ENCODE data around the gene TMEM161A.
"Not testable (repeated sequence)": the region's sequence is repeated elsewhere in the genome, so short reads cannot be mapped to it uniquely, and the experiment has no call there.

Gene TMEM161A

DNA sequence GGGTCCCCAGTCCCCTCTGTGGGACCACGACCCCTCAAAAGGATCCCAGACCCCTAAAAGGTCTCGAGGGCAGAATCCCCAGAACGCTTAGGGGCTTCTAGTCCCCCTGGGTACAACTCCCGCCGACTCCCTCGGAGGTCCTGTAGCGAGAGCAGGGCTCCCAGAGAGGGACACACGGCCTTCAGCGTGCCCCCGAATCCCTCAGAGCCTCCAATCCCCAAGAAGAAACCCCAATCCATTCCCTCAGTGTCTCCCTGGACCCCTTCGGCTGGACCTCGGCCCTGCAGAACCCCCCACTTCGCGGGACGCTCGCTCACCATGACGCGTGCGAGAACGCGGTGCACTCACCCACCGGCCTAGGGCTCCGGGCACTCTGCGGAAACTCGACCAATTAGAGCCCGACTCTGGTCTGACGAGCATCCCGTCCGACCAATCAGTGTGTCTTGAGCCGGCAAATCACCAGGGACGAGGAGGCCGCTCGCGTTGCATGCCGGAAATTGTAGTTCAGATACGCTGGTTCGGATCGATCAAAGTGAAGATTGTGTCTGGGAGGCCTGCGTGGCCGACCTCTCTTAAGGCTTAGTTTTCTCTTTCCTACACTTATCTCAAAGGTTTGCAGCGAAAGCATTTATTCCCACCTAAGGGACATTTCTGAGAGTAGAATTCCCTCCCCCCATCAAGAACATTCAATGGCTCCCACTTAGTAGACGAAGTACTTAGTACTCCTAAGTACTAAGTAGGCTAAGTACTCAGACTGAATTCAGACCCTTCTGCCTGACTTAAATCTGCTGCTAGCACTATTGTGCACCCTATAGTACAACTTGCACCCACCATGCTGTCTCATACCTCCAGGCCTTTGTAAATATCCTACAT is at the start of gene TMEM161A:
TMEM161A (minus strand) TSS at position 370 of the 873 bp plus-strand sequence; CDS start at position 320, 50 bp downstream.
- DNase-seq = peak; percentile 94

DNA sequence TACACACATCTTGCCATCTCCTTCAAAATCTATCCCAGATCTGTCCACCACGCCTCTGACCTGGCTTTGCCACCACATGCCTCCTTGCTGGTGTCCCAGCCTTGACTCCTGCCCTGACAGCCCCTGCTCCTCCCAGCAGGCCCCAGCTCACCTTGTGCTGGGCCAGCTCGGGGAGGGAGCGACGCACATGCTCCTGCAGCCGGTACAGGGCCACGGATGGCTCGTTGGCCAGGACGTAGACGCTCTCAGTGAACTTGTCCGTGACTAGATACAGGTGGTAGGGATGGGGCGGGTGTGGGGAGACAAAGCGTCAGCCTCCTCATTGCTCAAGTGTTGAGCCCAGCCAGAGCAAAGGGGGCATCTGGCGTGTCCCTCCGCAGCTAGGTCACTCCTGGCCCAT is 48.5 kb upstream of the TMEM161A start:
- DNase-seq = no peak

DNA sequence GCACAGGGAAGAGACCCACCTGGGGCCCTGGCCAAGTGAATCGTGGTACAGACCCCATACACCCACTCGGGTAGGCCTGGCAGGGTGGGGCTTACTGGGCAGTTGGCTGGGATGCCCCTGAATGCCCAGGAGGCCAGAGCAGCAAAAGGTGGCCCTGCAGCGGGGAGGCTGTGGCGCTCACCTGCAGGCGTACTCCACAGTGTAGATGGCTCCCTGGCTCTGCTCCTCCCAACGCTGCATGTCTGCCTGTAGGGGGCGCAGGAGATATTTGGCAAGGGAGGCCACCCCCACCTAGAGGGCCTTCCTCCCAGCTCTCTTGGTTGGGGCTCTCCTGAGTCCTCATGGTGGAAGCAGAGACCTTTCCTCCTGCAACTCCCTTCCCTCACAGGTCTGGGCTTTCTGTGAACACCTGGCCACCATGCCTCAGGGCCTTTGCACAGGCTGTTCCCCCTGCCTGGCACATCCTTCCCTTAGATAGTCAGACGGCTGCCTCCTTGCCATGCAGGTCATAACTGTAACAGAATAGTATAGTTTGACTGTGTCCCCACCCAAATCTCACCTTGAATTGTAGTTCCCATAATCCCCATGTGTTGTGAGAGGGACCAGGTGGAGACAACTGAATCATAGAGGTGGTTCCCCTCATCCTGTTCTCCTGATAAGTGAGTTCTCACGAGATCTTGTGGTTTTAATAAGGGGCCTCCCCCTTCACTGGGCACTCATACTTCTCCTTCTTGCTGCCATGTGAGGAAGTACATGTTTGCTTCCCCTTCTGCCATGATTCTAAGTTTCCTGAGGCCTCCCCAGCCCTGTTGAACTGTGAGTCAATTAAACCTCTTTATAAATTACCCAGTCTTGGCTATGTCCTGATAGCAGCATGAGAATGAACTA is 47.8 kb upstream of the TMEM161A start:
- DNase-seq = peak; percentile 22

DNA sequence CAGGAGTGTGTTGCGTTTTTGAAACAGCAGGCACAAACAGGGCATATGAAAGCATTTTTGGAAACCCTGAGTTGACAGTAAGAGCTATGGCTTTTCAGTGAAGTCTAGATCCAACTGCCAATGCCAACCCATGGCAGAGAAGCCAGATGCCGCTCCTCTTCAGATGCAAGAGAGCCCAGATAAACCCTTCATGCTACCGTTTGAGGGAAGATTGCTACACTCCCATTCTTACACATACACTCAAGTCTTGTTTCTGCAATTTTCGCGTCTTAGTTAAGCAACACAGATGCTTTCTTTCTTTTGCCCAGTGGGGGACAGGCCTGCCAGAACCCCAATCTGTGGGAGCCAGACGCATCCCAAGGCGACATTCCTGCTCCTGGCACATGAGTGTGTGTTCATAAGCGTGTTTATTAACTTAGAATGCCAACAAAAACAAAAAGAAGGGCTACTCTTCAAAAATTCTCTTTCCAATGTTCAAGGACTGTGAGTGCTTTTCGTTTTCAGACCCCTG is 43.3 kb upstream of the TMEM161A start:
- DNase-seq = no peak

DNA sequence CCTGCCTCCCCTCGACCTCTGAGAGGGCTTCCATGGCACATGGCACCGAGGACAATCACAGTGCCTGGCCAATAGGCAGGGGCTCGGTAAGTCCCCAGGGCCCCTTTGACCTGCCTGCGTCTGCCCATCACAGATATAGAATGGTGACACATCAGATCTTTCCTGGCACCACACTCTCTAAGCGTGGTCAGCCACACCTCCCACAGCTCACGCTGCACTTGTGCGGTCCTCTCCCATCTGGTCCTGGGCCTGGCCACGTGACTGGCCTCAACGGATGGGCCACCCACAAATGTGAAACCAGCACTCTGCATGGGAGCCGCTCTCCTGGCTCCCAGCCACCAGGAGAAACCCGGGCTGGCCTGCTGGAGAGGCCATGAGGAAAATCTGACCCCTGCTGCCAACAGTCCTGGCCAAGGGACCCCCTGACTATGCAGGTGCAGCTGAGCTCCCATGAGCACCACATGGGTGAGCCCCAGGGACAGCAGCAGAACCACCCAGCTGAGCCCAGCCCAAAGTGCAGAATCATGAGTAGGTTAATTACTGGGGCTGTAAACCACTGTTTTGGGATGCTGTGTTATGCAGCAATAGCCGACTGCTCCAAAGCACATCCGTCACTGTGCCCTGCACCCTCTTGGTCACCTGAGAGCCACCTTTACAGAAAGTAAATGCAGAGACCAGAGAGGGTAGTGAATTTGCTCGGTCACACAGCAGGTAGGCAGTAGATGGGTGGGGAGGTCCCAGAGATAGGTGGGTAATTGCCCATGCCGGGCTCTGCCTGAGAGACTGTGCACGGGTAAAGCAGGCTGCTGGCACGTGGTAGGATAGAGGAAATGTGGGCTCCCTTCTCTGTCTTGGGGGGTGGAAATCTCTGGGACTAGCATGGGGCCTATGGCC is 41.5 kb upstream of the TMEM161A start:
- no peak for DNase-seq

DNA sequence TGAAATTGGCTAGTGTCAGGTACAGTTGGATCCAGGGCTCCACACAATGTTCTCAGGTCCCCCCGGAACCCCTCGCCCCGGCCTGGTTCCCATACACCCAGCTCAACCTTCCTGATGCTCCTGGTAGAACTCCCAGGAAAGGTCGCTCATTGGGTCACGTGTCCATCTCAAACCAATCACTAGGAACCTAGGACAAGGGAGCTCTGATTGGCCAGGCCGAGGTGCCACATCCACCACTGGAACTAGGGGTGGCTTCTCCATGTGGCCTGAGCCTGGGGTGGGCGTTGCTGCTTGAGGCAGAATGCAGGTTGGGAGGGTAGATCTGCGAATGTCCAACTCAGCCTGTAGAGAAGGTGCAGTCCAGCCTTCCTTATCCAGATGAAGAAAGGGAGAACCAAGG is 38.7 kb upstream of the TMEM161A start:
- no peak for DNase-seq

DNA sequence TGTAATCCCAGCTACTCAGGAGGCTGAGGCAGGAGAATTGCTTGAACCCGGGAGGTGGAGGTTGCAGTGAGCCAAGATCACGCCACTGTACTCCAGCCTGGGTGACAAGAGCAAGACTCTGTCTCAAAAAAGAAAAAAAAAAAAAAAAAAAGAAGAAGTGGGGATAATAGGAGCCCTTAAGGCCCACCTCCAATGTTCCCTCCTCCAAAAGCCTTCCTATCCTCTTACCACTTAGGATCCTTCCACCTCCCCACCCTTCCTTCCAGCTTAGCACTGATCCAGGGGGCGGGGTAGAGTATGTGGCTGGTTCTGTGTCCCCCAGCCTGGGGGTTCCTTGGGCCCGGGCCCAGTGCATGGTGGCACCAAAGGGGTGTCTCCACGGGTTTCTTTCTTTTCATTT is 35.0 kb upstream of the TMEM161A start:
- not testable (repeated sequence) for DNase-seq

DNA sequence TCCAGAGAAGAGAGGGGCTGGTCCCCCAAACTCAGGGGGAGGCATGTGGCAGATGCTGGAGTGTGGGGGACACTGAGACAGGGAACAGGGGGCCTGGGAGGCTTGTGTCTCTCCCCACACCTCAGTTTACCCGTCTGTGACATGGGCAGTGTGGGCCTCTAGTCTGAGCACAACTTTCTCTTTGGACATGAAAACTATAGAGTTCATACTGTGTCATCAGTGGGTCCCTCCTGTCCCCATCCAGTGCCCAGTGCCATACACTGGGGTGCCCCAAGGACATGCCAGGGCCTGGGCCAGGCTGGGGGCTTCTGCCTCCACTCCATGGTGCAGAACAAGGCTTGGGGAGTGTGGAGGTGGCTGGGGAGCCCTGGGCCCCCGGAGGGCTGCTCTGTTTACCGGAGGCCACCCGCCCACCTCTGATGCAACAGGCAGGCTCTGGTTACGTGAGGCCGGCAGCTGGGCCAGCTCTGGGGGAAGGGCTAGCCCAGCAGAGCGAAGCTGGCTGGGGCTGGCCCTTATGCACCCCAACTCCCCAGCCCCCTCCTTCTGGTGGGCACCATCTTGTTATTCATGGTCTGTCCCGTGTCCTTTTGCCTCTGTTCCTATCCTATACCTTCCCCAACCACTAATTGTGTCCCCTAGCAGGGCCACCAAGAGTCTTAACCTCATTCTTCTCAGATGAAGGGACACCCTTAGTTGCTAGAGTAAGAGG is 33.7 kb upstream of the TMEM161A start:
- DNase-seq = no peak

DNA sequence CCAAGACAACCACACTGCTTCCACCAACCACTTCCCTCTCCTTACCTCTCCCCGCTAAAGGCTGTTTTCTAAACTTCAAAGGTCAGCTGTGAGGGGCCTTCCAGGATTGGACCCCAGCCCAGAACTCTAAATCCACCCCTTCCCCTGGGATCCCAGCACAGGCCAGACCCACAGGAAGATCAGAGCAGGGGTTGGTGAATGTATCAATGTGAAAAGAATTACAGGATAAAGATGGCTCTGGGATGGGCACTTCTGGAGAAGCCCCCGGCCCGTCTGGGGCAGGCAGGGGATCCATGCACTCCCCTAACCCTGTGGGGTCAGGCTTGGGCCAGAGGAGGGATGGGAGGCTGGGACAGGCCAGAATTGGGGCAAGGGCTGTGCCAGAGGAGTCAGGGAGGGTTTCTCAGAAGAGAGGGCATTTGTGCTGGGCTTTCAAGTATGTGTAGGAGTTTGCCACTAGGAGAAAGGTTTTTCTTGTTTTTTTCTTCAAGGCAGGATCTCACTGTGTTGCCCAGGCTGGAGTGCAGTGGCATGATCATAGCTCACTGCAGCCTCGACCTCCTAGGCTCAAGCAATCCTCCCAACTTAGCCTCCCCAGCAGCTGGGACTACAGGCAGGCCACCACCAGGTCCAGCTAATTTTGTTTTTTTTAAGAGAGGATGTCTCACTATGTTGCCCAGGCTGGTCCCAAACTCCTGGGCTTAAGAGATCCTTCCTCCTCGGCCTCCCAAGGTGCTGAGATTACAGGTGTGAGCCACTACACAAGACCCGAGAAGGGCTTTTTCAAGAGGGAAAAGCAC is 32.8 kb upstream of the TMEM161A start:
- no peak for DNase-seq

DNA sequence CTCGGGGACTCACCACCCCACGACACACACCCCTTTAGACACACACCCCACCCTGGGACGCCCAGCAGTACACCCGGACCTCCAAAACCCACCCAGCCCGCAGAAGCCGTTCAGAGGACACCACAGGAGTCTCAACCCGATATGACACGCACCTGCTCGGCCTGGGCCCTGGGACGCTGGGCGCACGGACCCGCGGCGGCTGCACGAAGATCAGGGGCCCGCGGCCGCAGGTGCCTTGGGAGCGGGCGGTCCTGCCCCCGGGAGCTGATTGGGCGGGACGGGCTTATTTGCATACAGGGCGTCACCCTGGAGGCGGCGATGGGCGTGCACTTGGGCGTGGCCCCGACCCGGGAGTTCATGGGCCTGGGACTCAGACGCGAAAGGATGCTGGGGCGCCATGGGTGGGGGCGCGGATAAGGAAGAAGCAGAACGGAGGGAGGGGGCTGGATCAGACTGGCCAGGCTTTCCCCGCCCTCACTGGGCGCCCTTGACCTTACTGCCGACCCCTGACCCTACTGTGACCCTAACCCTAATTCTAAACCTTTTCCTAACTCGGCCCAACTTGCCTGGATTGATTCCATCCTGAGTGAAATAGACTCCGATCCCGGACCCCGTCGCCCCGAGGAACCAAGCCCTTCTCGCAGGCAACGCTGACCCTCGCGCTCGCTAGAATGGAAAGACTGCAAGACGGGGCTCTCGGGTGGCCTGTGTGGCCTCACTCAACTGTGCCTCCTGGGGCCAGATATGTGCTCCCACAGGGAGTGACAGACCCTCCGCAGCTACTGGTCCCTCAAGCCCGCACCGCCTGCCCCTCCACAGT is 32.0 kb upstream of the TMEM161A start, which contains the start of gene MEF2B:
MEF2B (minus strand) TSS at position 211 of the 820 bp plus-strand sequence. CDS start 19,528 bp downstream, outside the sequence.
- peak; percentile 50 for DNase-seq

DNA sequence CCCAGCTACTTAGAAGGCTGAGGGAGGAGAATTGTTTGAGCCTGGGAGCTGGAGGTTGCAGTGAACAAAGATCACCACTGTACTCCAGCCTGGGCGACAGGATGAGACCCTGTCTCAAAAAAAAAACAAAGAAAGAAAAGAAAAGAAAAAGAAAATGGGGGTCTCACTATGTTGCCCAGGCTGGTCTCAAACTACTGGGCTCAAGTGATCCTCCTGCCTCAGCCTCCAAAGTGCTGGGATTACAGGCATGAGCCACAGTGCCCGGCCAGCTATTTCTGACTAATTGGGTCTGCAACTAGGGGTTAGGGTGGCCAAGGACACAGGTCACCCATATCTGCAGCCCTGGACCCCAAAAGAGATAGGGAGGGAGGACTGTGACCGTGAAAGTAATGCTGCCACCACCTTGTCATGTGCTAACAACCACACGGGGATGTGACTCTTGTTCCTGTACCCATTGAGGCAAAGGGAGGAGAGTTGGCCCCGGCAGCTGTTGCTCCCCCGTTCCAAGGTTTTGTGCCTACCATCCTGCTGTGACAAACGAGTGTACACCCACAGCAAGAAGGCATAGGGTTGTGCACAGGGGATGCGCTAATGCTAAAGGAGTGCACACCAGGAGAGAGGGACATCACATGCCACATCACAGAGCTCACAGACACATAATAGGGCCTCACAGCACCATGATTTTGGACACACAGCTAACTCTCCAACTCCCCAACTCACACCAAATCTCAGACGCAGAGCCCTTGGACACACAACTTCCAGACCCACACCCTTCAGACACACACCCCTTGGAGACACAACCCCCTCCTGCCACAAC is 31.2 kb upstream of the TMEM161A start:
- DNase-seq = no peak

DNA sequence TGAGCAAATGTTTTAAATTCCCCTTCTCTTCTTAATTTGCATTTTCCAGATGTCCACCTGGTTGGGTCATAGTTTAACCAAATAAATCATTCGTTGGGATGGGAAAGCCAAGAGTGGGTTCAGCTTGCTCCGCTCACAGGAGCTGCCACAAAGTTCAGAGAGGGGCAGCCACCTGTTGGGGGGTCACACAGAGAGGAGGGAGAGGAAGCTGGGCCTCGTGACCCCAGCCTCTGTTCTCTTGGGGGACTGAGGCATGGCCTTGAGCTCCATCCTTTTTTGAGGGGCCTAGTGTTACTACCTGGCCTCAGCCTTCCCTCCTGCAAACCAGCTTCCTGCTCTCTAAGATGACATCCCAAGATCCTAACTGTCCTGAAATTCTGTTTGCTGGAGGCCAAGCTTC is 29.3 kb upstream of the TMEM161A start:
- no peak for DNase-seq

DNA sequence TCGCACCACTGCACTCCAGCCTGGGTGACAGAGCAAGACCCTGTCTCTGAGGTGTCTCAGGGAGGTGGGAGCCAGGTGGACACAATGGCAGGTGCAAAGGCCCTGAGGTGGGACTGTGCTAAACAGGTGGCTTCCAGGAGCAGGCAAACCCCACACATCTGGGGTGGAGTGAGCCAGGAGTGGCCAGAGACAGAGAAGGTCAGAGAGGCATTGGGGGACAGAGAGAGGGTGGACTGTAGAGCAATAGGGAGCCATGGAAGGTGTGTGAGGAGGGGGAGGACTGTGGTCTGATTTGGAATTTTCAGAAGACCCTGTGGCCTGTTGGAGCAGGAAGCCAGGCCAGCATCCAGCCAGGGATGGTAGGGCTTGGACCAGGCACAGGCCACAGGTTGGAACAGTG is 27.1 kb upstream of the TMEM161A start:
- no peak for DNase-seq

DNA sequence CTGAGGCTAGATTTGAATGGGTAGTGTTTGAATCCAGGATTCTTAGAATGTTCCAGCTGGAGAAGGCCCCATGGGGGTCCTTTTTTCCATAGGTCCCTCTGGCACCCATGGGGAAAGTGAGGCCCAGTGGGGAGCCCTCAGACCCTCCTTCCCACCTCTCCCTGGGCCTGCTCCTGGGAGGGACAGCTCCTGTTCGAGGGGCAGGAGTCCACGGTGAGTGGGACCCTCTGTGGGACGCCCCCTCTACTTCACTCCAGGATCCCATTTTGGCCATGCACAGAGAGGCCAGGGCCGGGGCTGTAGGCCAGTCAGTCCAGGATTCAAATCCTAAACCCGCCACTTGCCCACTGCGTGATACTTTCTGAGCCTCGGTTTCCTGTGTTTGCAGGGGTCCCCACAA is 24.2 kb upstream of the TMEM161A start:
- no peak for DNase-seq

DNA sequence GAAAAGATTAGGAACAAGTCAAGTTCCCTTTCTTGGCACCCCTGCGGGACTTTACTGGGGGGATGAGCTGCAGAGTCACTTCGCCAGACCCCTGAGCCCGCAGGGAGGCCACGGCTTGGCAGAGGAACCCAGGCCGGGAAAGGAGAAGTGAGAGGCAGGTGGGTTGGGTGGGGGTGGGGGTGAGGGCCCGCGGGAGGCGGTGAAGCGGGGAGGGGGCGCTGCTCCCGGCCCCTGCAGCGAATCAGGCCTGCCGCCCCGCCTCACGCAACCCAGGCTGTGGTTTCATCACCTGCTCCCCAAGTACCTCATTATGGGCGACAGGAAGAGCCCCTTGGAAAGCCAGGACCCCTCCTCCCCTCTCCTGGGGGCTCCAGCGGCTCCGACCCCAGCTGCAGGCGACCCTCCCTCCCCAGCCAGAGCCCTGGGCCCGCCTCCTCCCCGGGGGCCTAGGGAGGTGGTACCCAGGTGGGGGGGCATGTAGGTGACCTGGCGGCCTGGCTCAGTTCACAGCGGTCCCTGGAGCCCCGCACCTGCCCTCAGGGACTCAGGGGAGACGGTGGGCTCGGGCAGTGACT is 22.3 kb upstream of the TMEM161A start:
- no peak for DNase-seq

DNA sequence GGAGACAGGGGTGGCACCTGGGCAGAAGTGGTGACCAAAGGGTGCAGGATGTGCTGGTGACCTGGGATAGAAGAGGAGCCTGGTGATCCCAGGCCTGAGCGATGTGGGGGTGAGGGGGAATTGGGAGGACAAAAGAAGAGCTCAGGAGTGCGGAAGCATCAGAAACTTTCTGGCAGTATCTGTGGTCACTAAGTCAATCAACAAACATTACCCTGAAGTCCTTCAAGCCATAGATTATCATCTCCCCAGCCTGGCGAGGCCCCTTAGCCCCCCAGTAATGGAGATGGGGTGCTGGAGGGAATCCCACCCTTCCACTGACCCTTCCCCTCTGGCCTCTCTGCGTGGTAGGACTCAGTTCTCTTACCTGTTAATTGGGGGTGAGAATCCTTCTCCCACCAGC is 21.3 kb upstream of the TMEM161A start:
- DNase-seq = no peak

DNA sequence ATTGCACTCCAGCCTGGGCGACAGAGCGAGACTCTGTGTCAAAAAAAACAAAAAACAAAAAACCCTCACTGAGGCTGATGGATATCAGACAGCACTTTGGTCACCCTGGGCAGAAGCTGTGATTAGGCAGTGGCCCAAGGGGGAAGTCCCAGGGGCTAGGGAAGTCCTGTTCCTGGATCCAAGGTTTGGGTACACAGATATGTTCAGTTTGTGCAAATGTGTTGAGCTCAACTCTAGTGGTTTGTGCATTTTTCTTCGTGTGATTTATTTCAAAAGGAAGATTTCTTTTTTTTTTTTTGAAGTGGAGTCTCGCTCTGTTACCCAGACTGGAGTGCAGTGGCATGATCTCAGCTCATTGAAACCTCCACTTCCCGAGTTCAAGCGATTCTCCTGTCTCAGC is 19.5 kb upstream of the TMEM161A start:
- DNase-seq = no peak

DNA sequence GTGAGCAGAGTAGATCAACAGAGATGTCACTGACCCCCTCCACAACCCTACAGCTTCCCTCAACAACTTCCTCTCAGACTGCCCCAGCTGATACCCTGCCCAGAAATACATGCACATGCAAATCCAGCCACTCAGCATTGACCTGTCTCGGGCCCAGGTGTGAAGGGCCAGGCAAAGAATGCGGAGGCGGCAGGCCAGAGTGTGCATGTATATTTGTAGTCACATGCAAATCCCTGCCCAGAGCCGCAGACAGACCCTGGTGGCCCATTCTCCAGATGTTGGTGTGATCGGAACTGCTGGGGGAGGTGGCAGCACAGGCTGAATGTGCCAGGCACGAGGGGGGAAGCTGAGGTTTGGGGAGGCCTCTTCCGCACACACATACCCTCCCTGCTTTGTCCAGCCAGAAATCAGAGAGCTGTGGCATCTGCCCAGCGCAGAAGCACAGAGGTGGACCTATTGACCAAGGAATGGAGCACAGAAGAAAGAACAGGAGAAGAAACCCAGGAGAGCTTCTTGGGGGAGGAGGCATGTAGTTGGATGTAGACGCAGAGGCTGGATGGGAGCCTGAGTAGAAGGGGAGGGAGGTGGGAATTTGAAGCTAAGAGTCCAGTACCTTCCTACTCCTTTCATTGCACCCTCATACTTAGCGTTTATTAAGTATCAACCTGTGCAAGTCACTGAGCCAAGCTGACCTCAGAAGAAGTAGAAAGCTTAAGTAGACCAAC is 17.4 kb upstream of the TMEM161A start:
- DNase-seq = no peak
